Right lobe of liver (tissue), 4 donors: ENCODE results near the gene SEPTIN8.

Source experiments
- POLR2A ChIP-seq: fragments of 450-650 bp; IDR thresholded peaks from one replicate; pipeline ENCODE4 v1.6.1; 2017; ENCODE audit warnings: antibody characterized with exemption, mild to moderate bottlenecking
- TF ChIP-seq, protein P1 (sequence below), 4 donors: fragments of 200-600 bp in 3 of 4; fragments of 450-650 bp in 1 of 4; IDR thresholded peaks; one replicate each; pipeline versions ENCODE4 v1.5.1 to v1.8.0; 2016 to 2022; ENCODE audit warnings: antibody characterized with exemption in 4 of 4, mild to moderate bottlenecking in 2 of 4
- donor health status: DM: no; HTN: no; CAD: no.
- donor health status: DM: no; HTN: no; CAD: no.
- donor health status: DM: no; HTN: yes; CAD: no.

GRCh38 chr5:132823481-132824050 is 46.5 kb upstream of the SEPTIN8 start:
- TF ChIP-seq, protein P1, sequence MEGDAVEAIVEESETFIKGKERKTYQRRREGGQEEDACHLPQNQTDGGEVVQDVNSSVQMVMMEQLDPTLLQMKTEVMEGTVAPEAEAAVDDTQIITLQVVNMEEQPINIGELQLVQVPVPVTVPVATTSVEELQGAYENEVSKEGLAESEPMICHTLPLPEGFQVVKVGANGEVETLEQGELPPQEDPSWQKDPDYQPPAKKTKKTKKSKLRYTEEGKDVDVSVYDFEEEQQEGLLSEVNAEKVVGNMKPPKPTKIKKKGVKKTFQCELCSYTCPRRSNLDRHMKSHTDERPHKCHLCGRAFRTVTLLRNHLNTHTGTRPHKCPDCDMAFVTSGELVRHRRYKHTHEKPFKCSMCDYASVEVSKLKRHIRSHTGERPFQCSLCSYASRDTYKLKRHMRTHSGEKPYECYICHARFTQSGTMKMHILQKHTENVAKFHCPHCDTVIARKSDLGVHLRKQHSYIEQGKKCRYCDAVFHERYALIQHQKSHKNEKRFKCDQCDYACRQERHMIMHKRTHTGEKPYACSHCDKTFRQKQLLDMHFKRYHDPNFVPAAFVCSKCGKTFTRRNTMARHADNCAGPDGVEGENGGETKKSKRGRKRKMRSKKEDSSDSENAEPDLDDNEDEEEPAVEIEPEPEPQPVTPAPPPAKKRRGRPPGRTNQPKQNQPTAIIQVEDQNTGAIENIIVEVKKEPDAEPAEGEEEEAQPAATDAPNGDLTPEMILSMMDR (IDR thresholded peaks at IDR 0.05): no peak
- TF ChIP-seq POLR2A: peak; percentile 13
